Right atrium auricular region (tissue), 2 donors: ENCODE measurements around the gene SLX4IP. TPM values are rescaled to one million over a fixed set of nuclear protein-coding genes. Genes with fewer than 3 reads are reported as not detected.

Experiments
- DNase-seq: peaks from one replicate; pipeline ENCODE4 v3.0.0-alpha.2; 2019; ENCODE audit warnings: low spot score
- H3K27ac ChIP-seq, 2 donors: fragments of 200-600 bp; sonication (generic); 1 replicate in 1 of 2; 2 replicates in 1 of 2; pipeline ENCODE4 v1.5.1; 2016 to 2019
- H3K27me3 ChIP-seq, 2 donors: fragments of 200-600 bp; sonication (generic); one replicate each; pipeline versions ENCODE4 v1.5.1 to v1.6.0; 2017 to 2019
- H3K36me3 ChIP-seq: fragments of 200-600 bp; sonication (generic); one replicate; pipeline ENCODE4 v1.5.1; 2016
- H3K4me1 ChIP-seq, 2 donors: fragments of 200-600 bp; sonication (generic); one replicate each; pipeline versions ENCODE4 v1.5.1 to v1.6.0; 2017 to 2019
- H3K4me3 ChIP-seq, 2 donors: fragments of 200-600 bp; sonication (generic); 1 replicate in 1 of 2; 2 replicates in 1 of 2; pipeline ENCODE4 v1.5.1; 2017 to 2019; ENCODE audit warnings: mild to moderate bottlenecking in 1 of 2, moderate library complexity in 1 of 2
- H3K9me3 ChIP-seq, 2 donors: fragments of 200-600 bp; sonication (generic); one replicate each; pipeline ENCODE4 v1.5.1; 2019
- CTCF ChIP-seq, 2 donors: fragments of 200-600 bp; sonication (generic); IDR thresholded peaks; one replicate each; pipeline ENCODE4 v1.5.1; 2019; ENCODE audit warnings: antibody characterized with exemption in 2 of 2
- total RNA-seq, 2 donors: library from RNA; depleted of rRNA; stranded (reverse); fragments of >200 nt; gene quantifications; one replicate each; pipeline ENCODE4 v1.1.0, GENCODE V29; 2016

SLX4IP gene
- total RNA-seq, 2 donors from 2014 or later: 1.1 to 2.0 TPM

- H3K9me3 ChIP-seq: no peaks in the 10 kb centered on the region
- H3K27me3 ChIP-seq: no peaks in the 10 kb centered on the region
- H3K36me3 ChIP-seq: no peaks in the 10 kb centered on the region
- no peak overlapping the region for H3K4me3 ChIP-seq
- TF ChIP-seq CTCF (IDR thresholded peaks at IDR 0.05): no peak
- DNase-seq: no peak
- H3K27ac ChIP-seq: no peak overlapping the region
- H3K4me1 ChIP-seq: peaks cover 0 to 19% of the 10 kb centered on the region in 2 donors
Observed at GRCh38 chr20:10502098-10502526, 67.0 kb downstream of the SLX4IP start.

GRCh38 chr20:10504608-10504993, 69.5 kb downstream of the SLX4IP start:
- H3K9me3 ChIP-seq: no peaks in the 10 kb centered on the region
- H3K27ac ChIP-seq: peak overlapping the region; percentile 25 to 53
- no peak for DNase-seq
- H3K4me1 ChIP-seq: peaks cover 0 to 34% of the 10 kb centered on the region in 2 donors
- no peak for TF ChIP-seq CTCF (IDR thresholded peaks at IDR 0.05)
- no peaks in the 10 kb centered on the region for H3K27me3 ChIP-seq
- no peak overlapping the region for H3K4me3 ChIP-seq
- no peaks in the 10 kb centered on the region for H3K36me3 ChIP-seq

GRCh38 chr20:10504994-10505730, 70.1 kb downstream of the SLX4IP start:
- Histone ChIP-seq H3K4me1 (peaks cover 0 to 34% of the 10 kb centered on the region in 2 donors), H3K4me3 (no peak overlapping the region), H3K27me3 (no peaks in the 10 kb centered on the region), H3K36me3 (no peaks in the 10 kb centered on the region), H3K9me3 (no peaks in the 10 kb centered on the region), H3K27ac (peak overlapping the region; percentile 25 to 53)
- no peak for DNase-seq
- no peak for TF ChIP-seq CTCF (IDR thresholded peaks at IDR 0.05)

GRCh38 chr20:10505827-10506226, 70.7 kb downstream of the SLX4IP start:
- Histone ChIP-seq H3K9me3 (no peaks in the 10 kb centered on the region), H3K27me3 (no peaks in the 10 kb centered on the region), H3K36me3 (no peaks in the 10 kb centered on the region), H3K4me1 (peaks cover 0 to 36% of the 10 kb centered on the region in 2 donors), H3K27ac (peak overlapping the region in 1 of 2 donors; percentile 53), H3K4me3 (no peak overlapping the region)
- TF ChIP-seq CTCF (IDR thresholded peaks at IDR 0.05): no peak
- no peak for DNase-seq

GRCh38 chr20:10507052-10507451, 71.9 kb downstream of the SLX4IP start:
- H3K27me3 ChIP-seq: no peaks in the 10 kb centered on the region
- H3K27ac ChIP-seq: no peak overlapping the region
- no peak for TF ChIP-seq CTCF (IDR thresholded peaks at IDR 0.05)
- no peaks in the 10 kb centered on the region for H3K36me3 ChIP-seq
- peaks cover 0 to 48% of the 10 kb centered on the region in 2 donors for H3K4me1 ChIP-seq
- H3K4me3 ChIP-seq: no peak overlapping the region
- no peaks in the 10 kb centered on the region for H3K9me3 ChIP-seq
- DNase-seq: no peak

- no peak for DNase-seq
- no peak for TF ChIP-seq CTCF (IDR thresholded peaks at IDR 0.05)
- H3K27ac ChIP-seq: peak overlapping the region; percentile 59 to 75
- H3K4me1 ChIP-seq: peaks cover 0 to 49% of the 10 kb centered on the region in 2 donors
- no peaks in the 10 kb centered on the region for H3K27me3 ChIP-seq
- no peaks in the 10 kb centered on the region for H3K9me3 ChIP-seq
- no peak overlapping the region for H3K4me3 ChIP-seq
- no peaks in the 10 kb centered on the region for H3K36me3 ChIP-seq
Observed at GRCh38 chr20:10508060-10508459, 73.0 kb downstream of the SLX4IP start.
